IMR-90 (cell line): ENCODE results near the gene PPP6R3. TPM values are rescaled to one million over a fixed set of nuclear protein-coding genes. Genes with fewer than 3 reads are reported as not detected.

ENCODE experiments used
- ATAC-seq: fragments of 200-7000 bp; cut with Tn5 transposase; 2 replicates; pipeline ENCODE4 v1.9.1; 2020; ENCODE audit warnings: low read depth, mild to moderate bottlenecking, moderate library complexity
- BruUV-seq: library from RNA; stranded (reverse); fragments of 400-500 nt; replicated peaks from 2 replicates; lab custom pipeline; 2021; lab: Mats Ljungman, UMichigan
- CTCF ChIA-PET: fragments of 300-600 bp; formaldehyde crosslinking; extraction: SDS; loops from one replicate; lab custom pipeline; 2021; ENCODE audit warnings: antibody characterized with exemption; lab: Yijun Ruan, JAX
- POLR2A ChIA-PET: fragments of 300-600 bp; sonication (Branson Sonifier 250); formaldehyde crosslinking; loops from one replicate; lab custom pipeline; 2022; ENCODE audit warnings: antibody characterized with exemption; ENCODE audit not compliant: unreplicated experiment; lab: Charles Lee
- DNase-seq: peaks from one replicate; pipeline ENCODE4 v3.0.0; 2013
- H2AFZ ChIP-seq: replicated peaks from 2 replicates; pipeline ENCODE3; 2013; ENCODE audit warnings: low read length, mild to moderate bottlenecking; ENCODE audit not compliant: poor library complexity
- H2AK5ac ChIP-seq: 2 replicates; pipeline ENCODE4 v1.6.1; 2013; ENCODE audit warnings: low read depth, low read length, inconsistent platforms
- H2AK9ac ChIP-seq: replicated peaks from 2 replicates; pipeline ENCODE3; 2013; ENCODE audit warnings: mild to moderate bottlenecking, low read depth, low read length, moderate library complexity; ENCODE audit not compliant: poor library complexity
- H2BK120ac ChIP-seq: 2 replicates; pipeline ENCODE4 v1.6.1; 2013; ENCODE audit warnings: low read depth, low read length, inconsistent platforms
- H2BK15ac ChIP-seq: 3 replicates; pipeline ENCODE4 v1.6.1; 2013; ENCODE audit warnings: low read depth, low read length, inconsistent platforms
- H2BK20ac ChIP-seq: 2 replicates; pipeline ENCODE4 v1.6.1; 2013; ENCODE audit warnings: low read depth, mild to moderate bottlenecking, inconsistent platforms, low read length, moderate library complexity
- H2BK5ac ChIP-seq: 2 replicates; pipeline ENCODE4 v1.6.1; 2013; ENCODE audit warnings: mild to moderate bottlenecking, low read depth, low read length, inconsistent platforms; ENCODE audit not compliant: poor library complexity, severe bottlenecking
- H3K14ac ChIP-seq: replicated peaks from 2 replicates; pipeline ENCODE4 v1.6.1; 2013; ENCODE audit warnings: low read depth, low read length, inconsistent platforms
- H3K18ac ChIP-seq: 2 replicates; pipeline ENCODE4 v1.6.1; 2013; ENCODE audit warnings: low read depth, low read length, control low read depth
- H3K23ac ChIP-seq: 2 replicates; pipeline ENCODE4 v1.6.1; 2013; ENCODE audit warnings: low read depth, low read length, inconsistent platforms
- H3K27ac ChIP-seq: 2 replicates; pipeline ENCODE4 v1.5.1; 2013; ENCODE audit warnings: mild to moderate bottlenecking, control low read depth, low read length; ENCODE audit not compliant: insufficient read depth
- H3K27me3 ChIP-seq: 2 replicates; pipeline ENCODE4 v1.6.1; 2013; ENCODE audit warnings: low read length; ENCODE audit not compliant: control insufficient read depth, insufficient read depth
- H3K36me3 ChIP-seq: 2 replicates; pipeline ENCODE4 v1.6.1; 2013; ENCODE audit warnings: low read length, mixed read lengths; ENCODE audit not compliant: control insufficient read depth, insufficient read depth
- H3K4ac ChIP-seq: 2 replicates; pipeline ENCODE4 v1.6.1; 2013; ENCODE audit warnings: low read depth, low read length, inconsistent platforms
- H3K4me1 ChIP-seq: 2 replicates; pipeline ENCODE4 v1.6.1; 2013; ENCODE audit warnings: low read length, mixed read lengths; ENCODE audit not compliant: control insufficient read depth, insufficient read depth
- H3K4me2 ChIP-seq: 2 replicates; pipeline ENCODE4 v1.6.1; 2013; ENCODE audit warnings: low read depth, mild to moderate bottlenecking, control low read depth, low read length, moderate library complexity
- H3K4me3 ChIP-seq: 2 replicates; pipeline ENCODE4 v1.5.1; 2013; ENCODE audit warnings: low read depth, mild to moderate bottlenecking, control low read depth, low read length, moderate library complexity; ENCODE audit not compliant: insufficient read depth
- H3K56ac ChIP-seq: 2 replicates; pipeline ENCODE4 v1.6.1; 2013; ENCODE audit warnings: low read length, inconsistent platforms; ENCODE audit not compliant: insufficient read depth; ENCODE audit errors: extremely low read depth
- H3K79me1 ChIP-seq, 2 experiments: 2 replicates each; pipeline ENCODE4 v1.6.1; 2013; ENCODE audit warnings: low read length in 2 of 2, inconsistent platforms in 1 of 2, low read depth in 1 of 2
- H3K9ac ChIP-seq: 2 replicates; pipeline ENCODE4 v1.6.1; 2013; ENCODE audit warnings: low read depth, low read length, control low read depth
- H3K9me1 ChIP-seq: 2 replicates; pipeline ENCODE4 v1.6.1; 2013; ENCODE audit warnings: low read length, inconsistent platforms; ENCODE audit not compliant: insufficient read depth
- H3K9me3 ChIP-seq: 2 replicates; pipeline ENCODE4 v1.6.1; 2013; ENCODE audit warnings: low read length; ENCODE audit not compliant: control insufficient read depth, insufficient read depth
- H4K20me1 ChIP-seq: 2 replicates; pipeline ENCODE4 v1.6.1; 2013; ENCODE audit warnings: low read length, inconsistent platforms; ENCODE audit not compliant: insufficient read depth
- H4K5ac ChIP-seq: 2 replicates; pipeline ENCODE4 v1.6.1; 2013; ENCODE audit warnings: mild to moderate bottlenecking, low read depth, low read length, control low read depth
- H4K8ac ChIP-seq, 2 experiments: 2 replicates each; pipeline ENCODE4 v1.6.1; 2013; ENCODE audit warnings: low read depth in 2 of 2, low read length in 2 of 2, control low read depth in 1 of 2, inconsistent platforms in 1 of 2
- H4K91ac ChIP-seq: 2 replicates; pipeline ENCODE4 v1.6.1; 2013; ENCODE audit warnings: low read depth, low read length, inconsistent platforms; ENCODE audit not compliant: insufficient read depth
- MAFK ChIP-seq: IDR thresholded peaks from 2 replicates; pipeline ENCODE4 v1.6.1; 2012; ENCODE audit warnings: low read depth, low read length, improper control_type of control experiment
- WGBS, 2 experiments: methylation state at CpG; one replicate each; pipeline versions ENCODE4 v1.1.5 to v1.1.7; 2013; ENCODE audit warnings: missing lambda C conversion rate in 2 of 2; ENCODE audit not compliant: insufficient read length in 1 of 2; ENCODE audit errors: extremely low coverage in 2 of 2; 5-methylcytosine and 5-hydroxymethylcytosine counted together
- dilution Hi-C: fragments of 300-500 bp; cut with HindIII; formaldehyde crosslinking; loops from one replicate; pipeline ENCODE4 v1.14.3; 2018; ENCODE audit warnings: low sequenced_read_pairs; ENCODE audit not compliant: unreplicated experiment
- in situ Hi-C: fragments of 300-500 bp; cut with MboI; formaldehyde crosslinking; loops from 3 replicates; pipeline ENCODE4 v1.14.3; 2019; ENCODE audit warnings: low sequenced_read_pairs, inconsistent platforms, mixed read lengths
- intact Hi-C: fragments of 100-400 bp; cut with micrococcal nuclease; formaldehyde crosslinking; loops from 2 replicates; pipeline ENCODE4 v1.10.0; 2022
- polyA plus RNA-seq, 3 experiments: library from polyadenylated mRNA; depleted of rRNA; stranded (reverse); fragments of >200 nt; gene quantifications; 2 replicates each; pipeline ENCODE4 v1.2.3, GENCODE V29; 2012; ENCODE audit warnings: low replicate concordance in 1 of 3
- total RNA-seq: library from RNA; depleted of rRNA; stranded (reverse); fragments of >200 nt; gene quantifications from 2 replicates; pipeline ENCODE4 v1.2.3, GENCODE V29; 2012
- TF ChIP-seq, protein P1 (sequence below): conservative IDR thresholded peaks from 2 replicates; pipeline ENCODE4 v1.5.1; 2012; ENCODE audit warnings: mild to moderate bottlenecking, low read depth, low read length, improper control_type of control experiment

PPP6R3 gene
- total and polyA plus RNA-seq, 2 of the 4 experiments (the other 2 are of a cell fraction) = 29.0 to 123 TPM

DNA sequence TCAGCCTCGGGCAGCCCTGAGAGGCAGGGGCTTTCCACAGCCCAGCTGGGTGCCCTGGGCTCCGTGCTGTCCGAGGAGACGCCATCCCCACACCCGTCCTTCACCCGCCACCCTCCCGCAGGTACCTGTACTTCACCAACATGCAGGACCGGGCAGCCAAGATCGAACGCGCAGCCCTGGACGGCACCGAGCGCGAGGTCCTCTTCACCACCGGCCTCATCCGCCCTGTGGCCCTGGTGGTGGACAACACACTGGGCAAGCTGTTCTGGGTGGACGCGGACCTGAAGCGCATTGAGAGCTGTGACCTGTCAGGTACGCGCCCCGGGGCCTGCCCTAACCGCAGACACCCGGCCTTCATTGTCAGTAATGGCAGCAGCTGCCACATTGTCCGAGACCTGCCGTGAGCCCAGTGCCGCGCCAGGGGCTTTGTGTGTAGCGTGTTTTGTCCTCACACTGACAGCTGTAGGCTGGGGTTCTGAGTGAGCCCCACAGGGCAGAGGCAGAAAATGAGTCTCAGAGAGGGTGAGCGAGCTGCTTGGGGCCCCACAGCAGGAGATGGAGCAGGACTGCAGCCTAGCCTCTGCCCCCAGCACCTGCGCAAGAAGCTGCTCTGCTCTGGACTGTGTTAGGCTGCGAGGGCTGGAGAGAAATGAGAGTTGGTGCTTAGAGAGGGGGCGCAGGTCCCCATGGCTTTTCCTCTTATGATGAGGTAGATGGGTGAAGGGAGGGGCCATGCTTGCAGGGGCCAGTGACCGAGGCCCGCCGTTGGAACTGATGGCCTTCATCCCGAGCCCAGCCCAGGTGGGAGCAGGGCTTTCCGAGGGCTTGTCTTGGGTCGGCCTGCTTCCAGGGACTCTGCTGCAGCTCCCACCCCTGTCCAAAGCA, 35.3 kb upstream of the PPP6R3 start:
- CTCF ChIA-PET = no interaction called here
- in situ Hi-C loops = no loop called here

More for the DNA sequence above, 35.3 kb upstream of the PPP6R3 start:
- no peak overlapping the region for H3K4ac ChIP-seq
- no peak overlapping the region for H4K5ac ChIP-seq
- H3K4me2 ChIP-seq = no peak overlapping the region
- H3K56ac ChIP-seq = no peak overlapping the region
- TF ChIP-seq MAFK = no peak
- TF ChIP-seq, protein P1, sequence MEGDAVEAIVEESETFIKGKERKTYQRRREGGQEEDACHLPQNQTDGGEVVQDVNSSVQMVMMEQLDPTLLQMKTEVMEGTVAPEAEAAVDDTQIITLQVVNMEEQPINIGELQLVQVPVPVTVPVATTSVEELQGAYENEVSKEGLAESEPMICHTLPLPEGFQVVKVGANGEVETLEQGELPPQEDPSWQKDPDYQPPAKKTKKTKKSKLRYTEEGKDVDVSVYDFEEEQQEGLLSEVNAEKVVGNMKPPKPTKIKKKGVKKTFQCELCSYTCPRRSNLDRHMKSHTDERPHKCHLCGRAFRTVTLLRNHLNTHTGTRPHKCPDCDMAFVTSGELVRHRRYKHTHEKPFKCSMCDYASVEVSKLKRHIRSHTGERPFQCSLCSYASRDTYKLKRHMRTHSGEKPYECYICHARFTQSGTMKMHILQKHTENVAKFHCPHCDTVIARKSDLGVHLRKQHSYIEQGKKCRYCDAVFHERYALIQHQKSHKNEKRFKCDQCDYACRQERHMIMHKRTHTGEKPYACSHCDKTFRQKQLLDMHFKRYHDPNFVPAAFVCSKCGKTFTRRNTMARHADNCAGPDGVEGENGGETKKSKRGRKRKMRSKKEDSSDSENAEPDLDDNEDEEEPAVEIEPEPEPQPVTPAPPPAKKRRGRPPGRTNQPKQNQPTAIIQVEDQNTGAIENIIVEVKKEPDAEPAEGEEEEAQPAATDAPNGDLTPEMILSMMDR = no peak
- no peak overlapping the region for H4K8ac ChIP-seq
- H3K9me1 ChIP-seq = no peaks in the 10 kb centered on the region; the same call in 1 of the 2 replicates
- H4K91ac ChIP-seq = no peak overlapping the region
- peaks cover 0 to 5% of the 10 kb centered on the region in 2 experiments; a peak in 1 of 4 replicates for H3K79me1 ChIP-seq
- no peak overlapping the region for H2BK5ac ChIP-seq
- H3K4me3 ChIP-seq = no peak overlapping the region
- intact Hi-C loops = no loop called here
- no peak overlapping the region for H3K27ac ChIP-seq
- no peaks in the 10 kb centered on the region for H3K4me1 ChIP-seq
- H3K9ac ChIP-seq = no peak overlapping the region
- DNase-seq = no peak
- 94% methylated on average over 16 of the region's 40 CpGs; no CpG with 5 or more reads in 1 of the 2 experiments for WGBS, 2 experiments
- no peak overlapping the region for H2AFZ ChIP-seq
- H2AK5ac ChIP-seq = no peak overlapping the region
- dilution Hi-C loops = no loop called here
- no peak overlapping the region for H2BK120ac ChIP-seq
- H3K27me3 ChIP-seq = no peaks in the 10 kb centered on the region
- peaks cover 52% of the 10 kb centered on the region for H3K36me3 ChIP-seq
- no TSS peak for BruUV-seq
- peaks cover 14% of the 10 kb centered on the region for H3K9me3 ChIP-seq
- H3K14ac ChIP-seq = no peak overlapping the region
- H2AK9ac ChIP-seq = no peak overlapping the region
- no peak for ATAC-seq
- no peak overlapping the region for H2BK15ac ChIP-seq
- POLR2A ChIA-PET = no interaction called here
- no peak overlapping the region for H3K23ac ChIP-seq
- no peak overlapping the region for H3K18ac ChIP-seq
- no peak overlapping the region for H2BK20ac ChIP-seq
- H4K20me1 ChIP-seq = peaks cover 9% of the 10 kb centered on the region; the same call in 1 of the 2 replicates
